CD4-positive, alpha-beta T cell treated with Interleukin-6 at 100 ng/mL for 8 hours (primary cell): ENCODE results near the gene TCF3.

Experiments
- DNase-seq: peaks from one replicate; pipeline ENCODE4 v3.0.0-alpha.2; 2020; ENCODE audit warnings: mixed read lengths, low spot score

TCF3 gene

DNA sequence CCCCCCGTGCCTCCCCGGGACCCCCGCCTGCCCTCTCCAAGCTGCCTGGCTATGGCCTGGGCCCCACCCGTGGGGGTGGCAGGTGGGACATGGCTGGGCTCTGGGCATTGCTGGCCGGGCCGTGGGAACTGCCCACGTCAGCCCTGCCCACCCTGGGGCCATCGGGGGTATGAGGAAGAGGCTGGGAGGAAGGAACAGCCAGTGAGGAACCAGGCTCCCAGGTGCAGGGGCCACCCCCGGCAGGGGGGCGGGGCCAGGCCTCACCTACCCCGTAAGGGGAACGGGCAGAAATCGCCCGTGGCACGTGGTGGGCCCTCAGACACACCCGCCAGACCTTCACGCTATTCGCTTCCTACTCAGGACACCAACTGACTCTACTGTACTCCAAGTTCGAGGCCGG, 22.4 kb downstream of the TCF3 start:
- no peak for DNase-seq

DNA sequence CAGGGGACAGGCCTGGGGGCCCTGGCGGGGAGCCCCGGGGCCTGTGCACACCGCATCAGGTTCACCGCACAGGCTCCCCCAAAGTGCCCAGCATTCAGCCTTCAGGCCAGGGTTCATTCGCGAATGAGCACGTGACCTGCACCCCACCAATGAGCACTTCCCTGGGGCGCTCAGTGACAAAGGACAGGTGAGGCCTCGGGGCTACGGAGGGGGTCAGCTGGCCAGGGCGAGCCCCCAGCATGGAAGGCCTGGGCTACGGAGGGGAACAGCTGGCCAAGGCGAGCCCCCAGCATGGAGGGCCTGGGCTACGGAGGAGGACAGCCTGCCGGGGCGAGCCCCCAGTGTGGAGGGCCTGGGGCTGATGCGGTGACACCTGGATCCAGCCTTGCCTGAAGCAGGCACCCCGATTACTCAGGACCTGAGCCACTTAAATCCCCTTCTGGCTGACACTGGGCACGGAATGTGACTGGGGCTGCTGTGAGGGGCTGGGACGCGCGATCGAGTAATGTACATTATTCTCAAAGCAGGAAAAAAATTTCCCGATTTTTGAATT, 23.1 kb downstream of the TCF3 start:
- no peak for DNase-seq

DNA sequence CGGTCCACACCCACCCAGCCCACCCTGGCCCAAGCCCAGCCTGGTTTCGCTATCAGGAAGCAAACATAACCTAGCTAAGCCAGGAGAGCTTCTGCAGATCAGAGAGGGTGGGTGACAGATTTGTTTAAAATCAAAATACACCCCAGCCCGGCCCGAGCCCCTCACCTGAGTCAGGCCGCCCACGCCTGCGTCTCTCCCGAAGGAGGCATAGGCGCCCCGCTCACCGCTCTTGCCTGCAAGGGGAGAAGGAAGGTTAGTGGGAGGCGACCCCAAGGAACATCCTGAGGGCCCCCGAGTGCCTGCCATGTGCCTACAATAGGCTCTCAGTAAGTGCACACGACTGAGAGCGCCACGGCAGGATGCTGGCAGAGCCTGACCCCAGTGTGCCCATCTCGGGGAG, 25.2 kb downstream of the TCF3 start:
- no peak for DNase-seq

DNA sequence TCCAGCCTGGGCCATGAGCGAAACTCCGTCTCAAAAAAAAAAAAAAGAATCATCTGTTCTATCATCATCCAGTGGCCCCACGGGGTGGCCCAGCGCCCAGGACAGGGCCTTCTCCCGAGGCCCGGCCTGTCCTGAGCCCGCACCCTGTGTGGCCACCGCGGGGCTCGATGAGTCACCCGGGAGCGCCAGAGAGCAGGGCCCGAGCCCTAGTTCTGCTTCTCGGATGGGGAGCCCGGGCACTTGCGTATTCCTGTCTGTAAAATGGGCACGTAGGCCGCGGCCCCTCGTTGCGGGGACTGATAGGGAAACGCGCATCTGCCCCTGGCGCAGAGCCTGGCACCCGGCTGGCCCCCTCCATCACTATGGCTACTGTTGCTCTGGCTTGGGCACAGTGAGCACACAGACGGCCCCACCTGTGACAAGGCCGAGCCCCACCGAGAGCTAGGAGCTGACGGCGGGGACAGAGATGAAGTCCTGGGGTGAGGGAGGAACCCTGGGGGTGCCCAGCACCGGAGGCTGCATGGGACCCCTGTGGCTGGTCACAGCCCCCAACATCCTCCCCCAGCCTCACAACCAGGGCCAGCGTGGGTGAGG, 25.9 kb downstream of the TCF3 start:
- DNase-seq: no peak

DNA sequence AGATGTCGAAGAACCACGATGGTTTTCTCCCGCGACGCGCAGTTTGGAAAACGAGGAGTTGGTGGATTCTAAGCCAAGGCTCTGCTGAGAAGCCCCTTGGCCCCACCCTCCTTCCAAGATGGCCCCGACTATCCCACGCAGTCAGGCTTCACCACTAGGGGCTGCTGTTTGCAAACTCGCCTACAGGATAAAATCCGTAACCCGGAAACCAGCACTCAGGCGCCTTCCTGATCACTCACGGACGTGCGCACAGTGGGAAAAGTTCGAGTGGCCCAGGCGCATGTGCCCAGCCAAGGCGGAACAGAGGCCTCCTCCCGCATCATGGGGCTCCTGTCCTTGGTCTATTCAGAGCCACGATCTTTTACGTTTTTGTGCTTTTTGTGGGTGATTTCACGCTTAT, 28.0 kb downstream of the TCF3 start:
- DNase-seq: peak; percentile 29

DNA sequence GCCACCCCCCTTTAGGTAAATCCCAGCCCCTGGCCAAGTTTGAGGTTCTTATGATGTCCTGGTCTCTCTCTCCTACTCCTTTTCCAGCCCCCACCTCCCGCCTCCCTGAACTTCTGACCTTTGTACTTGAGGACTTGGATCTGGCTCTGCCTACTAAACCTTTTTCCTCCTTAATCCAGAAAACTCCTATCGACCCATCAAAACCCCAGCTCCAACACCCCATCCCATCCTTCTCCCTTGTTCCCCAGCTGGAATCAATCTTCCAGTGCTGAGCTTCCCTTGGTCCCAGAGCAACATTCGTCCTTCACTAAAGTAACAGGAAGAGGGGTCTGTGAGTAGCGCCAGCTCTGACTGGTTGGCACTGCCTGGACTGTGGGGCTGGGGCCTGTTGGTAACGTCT, 29.9 kb downstream of the TCF3 start:
- DNase-seq: no peak

DNA sequence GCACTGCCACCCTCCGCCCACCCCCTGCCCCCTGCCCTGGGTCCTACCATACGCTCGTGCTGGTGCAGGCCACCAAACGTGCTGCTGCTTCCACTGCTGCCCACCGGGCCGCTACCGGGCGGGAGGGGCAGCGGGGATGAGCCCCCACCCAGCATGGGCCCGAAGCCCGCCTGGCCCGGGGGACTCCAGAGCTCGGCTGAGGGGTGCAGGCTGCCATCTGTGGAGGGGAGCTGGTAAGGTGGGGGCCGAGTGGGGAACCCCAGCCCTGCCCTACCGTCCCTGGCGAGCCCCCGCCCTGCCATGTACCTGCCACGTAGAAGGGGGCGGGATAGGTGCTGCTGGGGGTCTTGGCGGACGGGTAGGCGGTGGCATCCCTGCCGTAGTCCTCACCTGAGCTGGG, 30.4 kb downstream of the TCF3 start:
- no peak for DNase-seq

DNA sequence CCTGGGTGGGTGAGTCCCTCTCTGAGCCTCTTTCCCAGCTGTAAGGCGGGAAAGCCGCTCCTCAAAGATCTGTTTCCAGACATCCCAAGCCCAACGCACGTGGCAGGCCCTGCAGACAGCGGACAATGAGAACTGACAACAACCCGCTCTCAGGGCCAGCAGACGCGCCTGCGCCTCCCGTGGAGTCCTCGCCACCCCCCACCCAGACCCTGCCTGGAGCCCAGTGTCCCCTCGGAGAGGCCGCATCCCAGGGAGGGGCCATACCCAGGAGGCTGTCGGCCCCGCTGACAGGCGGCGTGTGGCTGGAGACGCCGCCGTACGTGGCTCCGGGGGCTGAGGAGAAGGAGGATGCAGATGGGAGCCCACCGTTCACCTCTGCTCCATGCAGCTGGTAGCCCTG, 30.8 kb downstream of the TCF3 start:
- no peak for DNase-seq

DNA sequence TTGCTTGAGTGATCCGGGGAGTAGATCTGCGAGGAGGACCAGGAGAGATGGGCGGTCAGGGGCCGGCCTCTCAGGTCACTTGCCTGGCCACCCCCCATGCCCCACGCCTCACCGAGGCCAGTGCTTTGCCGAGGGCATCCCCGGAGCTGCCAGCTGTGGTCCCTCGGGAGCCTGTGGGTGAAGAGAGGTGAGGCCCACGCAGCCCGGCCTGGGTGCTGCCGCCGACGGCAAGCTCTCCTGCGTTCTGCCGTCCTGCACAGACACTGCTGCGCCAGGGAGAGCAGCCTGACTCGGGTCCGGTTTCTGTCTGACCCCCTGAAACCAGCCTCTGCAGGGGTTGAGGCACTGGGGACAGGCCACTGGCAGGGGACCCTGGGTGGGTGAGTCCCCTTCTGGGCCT, 31.4 kb downstream of the TCF3 start:
- DNase-seq: no peak

DNA sequence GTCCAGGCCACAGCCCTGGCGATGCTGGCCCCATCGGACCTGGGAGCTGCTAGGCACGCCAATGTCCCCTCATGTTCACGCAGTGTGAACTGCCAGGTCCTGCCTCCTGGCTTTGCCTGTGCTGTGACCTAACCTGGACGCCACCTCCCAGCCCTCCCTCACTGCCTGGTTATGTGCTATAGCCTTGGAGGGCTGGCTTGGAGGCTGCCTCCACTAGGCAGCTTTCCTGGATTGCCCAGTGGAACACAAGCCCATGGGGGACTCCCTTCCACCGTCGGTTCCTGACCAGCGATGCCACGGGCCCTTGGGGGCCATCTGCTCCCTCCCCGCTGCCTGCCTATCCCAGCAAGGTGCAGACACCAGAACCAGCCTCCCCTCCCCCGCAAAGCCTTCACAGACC, 31.9 kb downstream of the TCF3 start:
- no peak for DNase-seq

DNA sequence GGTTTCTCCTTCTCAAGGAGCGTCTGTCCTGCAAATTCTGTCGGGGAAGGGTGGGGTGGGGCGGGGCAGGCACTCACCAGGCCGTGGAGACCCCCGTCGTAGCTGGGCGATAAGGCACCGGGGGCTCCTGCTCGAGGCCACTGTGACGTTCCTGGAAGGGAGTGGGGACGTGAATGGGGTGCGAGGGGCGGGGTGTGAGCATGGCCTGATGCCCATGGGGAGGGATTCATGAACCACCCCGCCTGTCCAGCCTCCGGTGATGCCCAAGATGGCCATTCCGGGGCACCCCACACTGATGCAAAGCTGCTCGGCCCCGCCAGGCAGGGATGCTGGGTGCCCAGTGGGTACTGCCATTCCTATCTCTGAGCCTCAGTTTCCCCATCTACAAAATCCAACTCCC, 32.7 kb downstream of the TCF3 start:
- no peak for DNase-seq

DNA sequence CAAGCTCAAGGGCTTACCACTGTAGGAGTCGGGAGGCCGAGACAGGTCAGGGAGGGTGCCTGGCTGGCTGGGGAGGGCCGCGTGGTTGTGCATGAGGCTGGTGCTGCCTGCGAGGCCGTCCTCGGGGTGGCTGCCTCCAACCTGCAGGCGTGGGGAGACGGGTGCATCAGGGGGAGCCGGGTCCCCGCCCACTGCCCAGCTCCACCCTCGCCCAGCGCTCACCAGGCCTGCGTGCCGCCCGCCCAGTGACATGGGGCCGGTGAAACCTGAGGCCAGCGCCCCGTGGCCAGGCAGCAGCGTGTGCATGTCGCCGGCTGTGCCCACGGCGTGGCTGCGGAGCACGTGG, 33.3 kb downstream of the TCF3 start:
- DNase-seq: no peak

DNA sequence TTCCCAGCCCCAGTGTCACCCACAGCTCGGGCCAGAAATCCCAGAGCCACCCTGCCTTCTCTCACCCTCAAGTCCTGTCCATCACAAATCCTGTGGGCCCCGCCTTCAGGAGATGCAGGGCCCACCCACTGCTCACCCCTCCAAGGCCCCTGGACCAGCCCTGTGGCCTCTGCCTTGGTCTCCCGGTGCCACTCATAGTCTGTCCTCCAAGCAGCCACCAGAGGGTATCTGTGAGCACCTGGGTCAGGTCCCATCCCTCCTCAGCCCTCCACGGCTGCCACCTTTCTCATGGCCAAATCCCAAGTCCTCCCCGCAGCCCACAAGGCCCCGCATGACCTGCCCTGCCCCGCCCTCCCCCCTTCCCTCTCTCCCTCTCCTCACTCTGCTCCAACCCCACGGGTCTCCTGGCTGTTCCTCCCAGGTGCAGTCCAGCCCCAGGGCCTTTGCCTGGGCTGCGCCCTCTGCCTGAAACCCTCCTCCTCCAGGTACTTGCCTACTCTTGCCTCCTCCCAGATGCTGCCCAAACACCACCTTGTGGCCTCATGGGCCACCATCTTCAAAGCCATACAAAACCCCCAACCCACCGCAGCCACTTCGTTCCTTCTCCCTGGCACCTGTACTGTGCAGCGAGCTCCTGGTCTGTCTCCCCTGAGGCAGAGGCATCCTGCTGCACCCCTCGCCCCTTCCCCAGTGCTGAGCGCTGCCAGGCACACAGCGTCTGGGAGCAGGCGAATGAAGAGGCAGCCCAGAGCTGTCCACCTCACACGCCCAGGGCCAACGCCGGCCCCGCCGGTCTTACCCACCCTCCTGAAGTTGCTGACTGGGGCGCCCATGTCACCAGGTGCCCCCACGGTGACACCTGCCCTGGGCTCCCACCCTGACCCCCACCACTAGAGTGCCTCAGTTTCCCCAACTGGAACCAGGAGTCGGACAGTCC, 34.0 kb downstream of the TCF3 start:
- DNase-seq: peak; percentile 19

DNA sequence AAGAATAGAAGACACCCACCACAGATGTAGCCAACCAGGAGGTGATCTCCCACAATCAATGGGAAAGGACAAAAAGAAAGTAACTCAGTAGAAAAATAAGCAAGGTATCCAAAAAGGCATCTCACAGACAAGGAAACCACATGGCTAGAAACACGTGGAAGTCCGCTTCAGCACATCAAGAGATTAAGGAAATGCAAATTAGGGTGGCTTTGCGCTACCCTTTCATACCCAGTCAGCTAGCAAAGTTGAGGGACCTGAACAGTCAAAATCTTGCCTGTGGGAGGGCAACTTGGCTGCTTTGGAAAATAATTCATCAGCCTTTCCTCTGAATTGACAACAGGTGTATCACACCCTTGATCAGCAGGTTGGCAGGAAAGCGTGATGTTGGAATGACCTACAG, 35.5 kb downstream of the TCF3 start:
- no peak for DNase-seq

DNA sequence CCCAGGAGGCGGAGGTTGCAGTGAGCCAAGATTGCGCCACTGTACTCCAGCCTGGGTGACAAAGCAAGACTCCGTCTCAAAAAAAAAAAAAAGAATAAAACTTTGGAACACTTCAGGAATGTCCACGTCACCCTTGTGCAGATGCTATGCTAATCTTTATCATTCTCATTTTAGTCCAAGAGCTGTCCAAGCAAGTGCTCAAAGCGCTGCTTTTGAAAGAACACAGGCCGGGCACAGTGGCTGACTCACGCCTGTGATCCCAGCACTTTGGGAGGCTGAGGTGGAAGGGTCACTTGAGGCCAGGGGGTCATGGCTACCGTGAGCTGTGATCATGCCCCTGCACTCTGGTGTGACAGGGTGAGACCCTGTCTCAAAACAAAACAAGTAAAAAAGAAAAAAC, 36.0 kb downstream of the TCF3 start:
- DNase-seq: no peak

DNA sequence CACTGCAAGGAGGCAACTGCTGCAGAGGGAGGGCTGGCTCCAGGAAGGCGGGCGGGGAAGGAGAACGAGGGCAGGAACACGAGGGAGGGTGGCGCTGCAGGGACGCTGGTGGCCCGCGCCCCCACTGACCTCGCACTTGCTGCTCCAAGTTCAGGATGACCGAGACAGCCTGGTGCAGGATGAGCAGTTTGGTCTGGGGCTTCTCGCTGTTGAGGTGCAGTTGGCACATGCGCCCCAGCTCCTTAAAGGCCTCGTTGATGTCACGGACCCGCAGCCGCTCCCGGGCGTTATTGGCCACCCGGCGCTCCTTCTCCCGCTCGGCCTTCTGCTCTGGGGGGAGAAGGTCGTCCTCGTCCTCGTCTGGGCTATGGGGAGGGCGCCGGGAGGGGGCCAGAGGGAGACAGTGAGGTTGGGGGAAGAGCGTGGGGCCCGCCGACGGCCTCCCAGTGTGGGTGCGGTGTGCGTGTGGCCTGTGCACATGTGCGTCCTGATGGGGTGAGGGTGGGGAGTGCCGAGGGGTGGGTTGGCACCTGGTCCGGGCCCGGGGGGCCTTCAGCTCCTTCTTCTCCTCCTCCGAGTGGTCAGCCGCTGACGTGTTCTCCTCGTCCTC, 37.2 kb downstream of the TCF3 start:
- no peak for DNase-seq

DNA sequence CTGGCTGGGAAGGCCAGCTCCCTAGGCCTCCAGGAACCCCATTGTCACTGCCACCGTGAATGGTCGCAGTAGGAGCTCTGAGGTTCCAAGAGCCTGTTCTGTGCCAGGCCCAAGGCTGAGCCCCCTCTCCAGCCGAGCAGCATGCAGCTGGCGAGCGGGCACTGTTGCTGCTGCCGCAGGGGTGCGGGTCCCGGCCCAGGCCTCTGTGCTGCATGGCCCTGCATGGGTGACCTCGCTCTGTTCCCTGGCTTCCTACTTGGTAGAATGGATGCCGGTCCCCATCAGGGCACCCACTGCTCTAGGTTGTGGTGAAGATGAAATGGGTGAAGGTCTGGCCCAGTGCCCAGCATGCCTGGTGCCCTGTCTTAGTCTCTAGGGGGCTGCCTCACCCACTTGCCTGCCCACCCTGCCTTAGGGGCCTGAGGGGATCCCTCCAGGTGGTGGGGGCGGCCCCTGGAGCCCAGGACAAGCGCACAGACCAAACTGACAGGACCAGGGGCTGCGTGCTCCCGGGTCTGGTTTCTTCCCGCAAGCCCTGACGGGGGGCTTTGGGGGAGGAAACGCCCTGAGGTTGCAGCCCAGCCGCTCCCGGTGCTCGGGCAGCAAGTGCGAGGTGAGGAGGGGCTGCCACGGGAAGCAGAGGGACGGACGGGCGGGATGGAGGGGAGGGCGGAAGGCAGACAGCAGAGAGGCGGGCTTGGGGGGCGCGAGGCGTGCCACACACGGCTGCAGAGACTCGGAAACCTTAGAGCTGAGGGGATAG, 38.4 kb downstream of the TCF3 start:
- no peak for DNase-seq

DNA sequence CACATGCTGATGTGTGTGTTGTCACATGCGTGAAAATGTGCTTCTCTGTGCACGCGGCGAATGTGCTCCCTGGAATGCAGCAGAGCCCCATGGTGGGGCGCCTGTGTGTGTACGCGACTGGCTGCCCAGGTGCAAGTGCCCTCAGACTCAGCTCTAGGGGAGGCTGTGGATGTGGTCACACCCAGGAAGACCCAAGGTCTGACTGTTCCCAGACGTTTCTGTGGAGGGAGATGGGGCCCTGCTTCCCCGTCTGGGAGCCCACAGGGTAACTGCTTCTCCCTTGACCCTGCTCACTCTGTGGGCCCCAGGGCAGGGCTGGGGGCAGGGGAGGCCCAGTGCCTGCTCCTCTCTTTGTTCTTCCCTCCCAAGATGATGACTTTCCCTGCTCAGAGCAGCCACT, 39.3 kb downstream of the TCF3 start:
- DNase-seq: no peak

DNA sequence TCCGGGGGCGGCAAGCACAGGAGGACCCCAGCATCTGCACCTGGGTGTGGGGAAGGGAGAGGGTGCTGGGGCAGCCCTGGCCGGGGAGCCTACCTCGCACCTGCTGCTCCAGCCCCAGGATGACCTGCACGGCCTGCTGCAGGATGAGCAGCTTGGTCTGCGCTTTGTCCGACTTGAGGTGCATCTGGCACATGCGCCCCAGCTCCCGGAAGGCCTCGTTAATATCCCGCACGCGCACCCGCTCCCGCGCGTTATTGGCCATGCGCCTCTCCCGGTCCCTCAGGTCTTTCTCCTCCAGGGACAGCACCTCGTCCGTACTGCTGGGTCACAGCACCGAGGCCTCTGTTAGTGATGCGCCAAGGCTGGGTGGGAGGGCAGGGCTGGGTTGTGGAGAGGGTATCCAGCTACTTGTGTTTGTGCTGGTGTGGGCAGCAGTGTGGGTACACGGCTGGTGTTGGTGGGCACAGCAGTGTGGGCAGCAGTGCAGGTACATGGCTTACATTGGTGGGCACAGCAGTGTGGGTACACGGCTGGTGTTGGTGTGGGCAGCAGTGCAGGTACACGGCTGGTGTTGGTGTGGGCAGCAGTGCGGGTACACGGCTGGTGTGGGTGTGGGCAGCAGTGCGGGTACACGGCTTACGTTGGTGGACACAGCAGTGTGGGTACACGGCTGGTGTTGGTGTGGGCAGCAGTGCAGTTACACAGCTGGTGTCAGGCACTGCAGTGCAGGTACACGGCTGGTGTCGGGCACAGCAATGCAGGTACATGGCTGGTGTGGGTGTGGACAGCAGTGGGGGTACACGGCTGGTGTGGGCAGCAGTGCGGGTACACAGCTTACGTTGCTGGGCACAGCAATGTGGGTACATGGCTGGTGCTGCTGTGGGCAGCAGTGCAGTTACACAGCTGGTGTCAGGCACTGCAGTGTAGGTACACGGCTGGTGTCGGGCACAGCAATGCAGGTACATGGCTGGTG, 40.0 kb downstream of the TCF3 start:
- DNase-seq: no peak

DNA sequence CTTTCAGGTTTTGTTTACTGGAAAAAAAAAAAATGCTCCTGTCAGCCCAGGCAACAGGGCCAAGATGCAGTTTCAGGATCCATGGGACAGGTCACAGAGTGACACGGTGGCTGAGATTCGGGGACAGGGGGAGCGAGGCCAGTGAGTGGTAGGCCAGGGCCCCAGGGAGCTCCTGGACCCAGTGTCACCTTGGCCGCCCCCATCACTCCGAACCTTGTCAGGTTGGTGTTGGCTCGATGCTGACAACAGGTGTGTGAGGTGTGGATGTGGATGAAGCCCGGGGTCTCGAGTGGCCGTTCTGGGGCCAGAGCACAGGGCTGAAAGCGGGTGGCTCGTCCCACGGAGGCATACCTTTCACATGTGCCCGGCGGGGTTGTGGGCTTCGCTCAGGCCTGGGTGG, 41.1 kb downstream of the TCF3 start:
- DNase-seq: no peak

DNA sequence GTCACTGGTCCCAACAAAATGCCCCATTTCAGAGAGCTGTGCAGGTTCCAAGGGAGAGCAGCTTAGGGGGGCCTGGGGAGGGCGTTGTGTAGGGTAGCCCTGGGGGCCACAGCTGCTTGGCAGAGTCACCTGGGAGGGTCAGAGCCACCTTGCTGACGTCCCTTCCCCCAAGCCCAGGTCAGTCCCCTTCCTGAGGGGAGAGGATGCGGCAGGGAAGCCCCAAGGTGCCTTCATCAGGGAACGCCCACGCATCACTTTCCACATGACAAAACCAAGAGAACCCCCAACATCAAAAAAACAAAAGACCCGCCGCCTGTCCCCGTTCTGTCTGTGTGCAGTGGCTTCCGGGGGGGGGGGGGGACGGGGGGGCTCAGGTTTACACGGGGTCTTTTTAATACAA, 41.8 kb downstream of the TCF3 start:
- DNase-seq: no peak
